ENCODE measurements around the gene ANKRD18A.

The ANKRD18A gene

DNA sequence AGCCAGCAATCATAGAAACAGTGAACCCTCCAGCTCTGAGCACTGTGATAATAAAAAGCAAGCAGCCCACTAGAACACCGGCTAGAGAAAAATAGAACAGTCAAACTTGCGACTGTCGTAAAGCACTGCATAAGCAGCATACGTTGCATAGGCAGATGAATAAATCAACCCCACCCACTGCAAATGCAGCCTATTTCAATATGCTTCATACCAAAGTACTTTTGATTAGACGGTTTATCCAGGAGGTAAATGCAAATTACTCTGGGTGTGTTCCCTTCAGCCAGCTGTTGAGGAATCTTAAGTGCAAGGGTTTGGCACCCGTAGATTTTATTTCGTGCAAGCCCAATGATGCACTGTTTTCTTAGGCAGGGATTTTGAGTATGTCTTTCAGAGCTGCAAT is 32.1 kb upstream of the ANKRD18A start:
- H3K36me3 ChIP-seq, result no peaks in the 10 kb centered on the region
- DNase-seq, result no peak
- TF ChIP-seq CTCF (IDR thresholded peaks at IDR 0.05; ENCODE audit: low read depth, low read length), result no peak
- H3K9me3 ChIP-seq (ENCODE audit: severe bottlenecking), result no peaks in the 10 kb centered on the region
- no peak overlapping the region for H3K4me3 ChIP-seq (ENCODE audit: low read depth, low read length)
- H3K27me3 ChIP-seq (ENCODE audit: insufficient read depth, low read depth, severe bottlenecking), result no peaks in the 10 kb centered on the region
- no peak overlapping the region for H3K27ac ChIP-seq

- Histone ChIP-seq H3K27me3 (ENCODE audit: insufficient read depth, low read depth, severe bottlenecking) (no peaks in the 10 kb centered on the region), H3K9me3 (ENCODE audit: severe bottlenecking) (no peaks in the 10 kb centered on the region), H3K4me3 (ENCODE audit: low read depth, low read length) (no peak overlapping the region), H3K36me3 (no peaks in the 10 kb centered on the region), H3K27ac (no peak overlapping the region)
- DNase-seq, result no peak
- no peak for TF ChIP-seq CTCF (IDR thresholded peaks at IDR 0.05; ENCODE audit: low read depth, low read length)
Measured at GRCh38 chr9:38652044-38652443, 31.6 kb upstream of the ANKRD18A start.

DNA sequence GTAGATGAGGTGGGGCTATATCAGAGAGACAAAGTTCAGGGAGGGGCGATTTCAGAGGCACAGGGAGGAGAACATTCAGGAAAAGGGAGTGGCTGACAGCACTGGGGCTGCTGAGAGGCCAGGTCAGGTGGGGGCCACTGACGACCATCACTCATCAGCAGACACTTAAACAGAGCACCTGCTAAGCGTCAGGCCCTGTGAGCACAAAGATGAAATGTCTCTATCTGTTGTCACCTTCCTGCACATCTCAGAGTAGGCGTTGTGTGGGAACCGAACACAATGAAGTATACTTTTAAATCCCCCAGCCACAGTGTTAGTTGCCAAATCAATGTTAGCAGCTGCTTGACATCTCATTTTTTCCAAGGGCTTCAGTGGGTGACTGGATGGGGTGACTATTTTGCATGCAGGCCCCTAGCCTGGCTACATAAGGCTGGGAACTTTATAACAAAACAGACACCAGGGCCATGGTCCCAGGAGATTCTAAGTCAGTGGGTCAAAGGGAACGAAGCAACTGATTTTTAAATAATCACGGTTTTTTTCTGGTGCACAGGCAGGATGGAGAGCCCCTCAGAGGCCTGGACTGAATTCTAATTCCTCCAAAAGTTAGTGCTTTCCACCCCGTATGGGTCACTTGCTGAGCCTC is 31.1 kb upstream of the ANKRD18A start:
- no peak for TF ChIP-seq CTCF (IDR thresholded peaks at IDR 0.05; ENCODE audit: low read depth, low read length)
- Histone ChIP-seq H3K36me3 (no peaks in the 10 kb centered on the region), H3K27ac (no peak overlapping the region), H3K9me3 (ENCODE audit: severe bottlenecking) (no peaks in the 10 kb centered on the region), H3K4me3 (ENCODE audit: low read depth, low read length) (no peak overlapping the region), H3K27me3 (ENCODE audit: insufficient read depth, low read depth, severe bottlenecking) (no peaks in the 10 kb centered on the region)
- DNase-seq, result no peak

GRCh38 chr9:38650564-38650963 is 30.2 kb upstream of the ANKRD18A start:
- no peaks in the 10 kb centered on the region for H3K27me3 ChIP-seq (ENCODE audit: insufficient read depth, low read depth, severe bottlenecking)
- TF ChIP-seq CTCF (IDR thresholded peaks at IDR 0.05; ENCODE audit: low read depth, low read length), result no peak
- no peaks in the 10 kb centered on the region for H3K36me3 ChIP-seq
- H3K27ac ChIP-seq, result no peak overlapping the region
- no peak for DNase-seq
- no peaks in the 10 kb centered on the region for H3K9me3 ChIP-seq (ENCODE audit: severe bottlenecking)
- H3K4me3 ChIP-seq (ENCODE audit: low read depth, low read length), result no peak overlapping the region

- no peak for DNase-seq
- Histone ChIP-seq H3K27me3 (ENCODE audit: insufficient read depth, low read depth, severe bottlenecking) (no peaks in the 10 kb centered on the region), H3K27ac (no peak overlapping the region), H3K36me3 (no peaks in the 10 kb centered on the region), H3K4me3 (ENCODE audit: low read depth, low read length) (no peak overlapping the region), H3K9me3 (ENCODE audit: severe bottlenecking) (no peaks in the 10 kb centered on the region)
- TF ChIP-seq CTCF (IDR thresholded peaks at IDR 0.05; ENCODE audit: low read depth, low read length), result no peak
Measured at GRCh38 chr9:38649731-38650363, 29.5 kb upstream of the ANKRD18A start.

- Histone ChIP-seq H3K9me3 (ENCODE audit: severe bottlenecking) (no peaks in the 10 kb centered on the region), H3K4me3 (ENCODE audit: low read depth, low read length) (no peak overlapping the region), H3K27ac (no peak overlapping the region), H3K27me3 (ENCODE audit: insufficient read depth, low read depth, severe bottlenecking) (no peaks in the 10 kb centered on the region), H3K36me3 (no peaks in the 10 kb centered on the region)
- TF ChIP-seq CTCF (IDR thresholded peaks at IDR 0.05; ENCODE audit: low read depth, low read length), result no peak
- DNase-seq, result no peak
Measured at GRCh38 chr9:38644601-38645000, 24.2 kb upstream of the ANKRD18A start.

All from WERI-Rb-1 (cell line).